ENCODE data around the gene CTXN2. TPM values are rescaled to one million over a fixed set of nuclear protein-coding genes. Genes with fewer than 3 reads are reported as not detected.

CTXN2 gene
- total RNA-seq (2014; rRNA removed; shearing (Covaris generic)), result not detected in 2 replicates

GRCh38 chr15:48191574-48192225, at the start of gene CTXN2:
CTXN2 (plus strand) TSS chr15:48191665; CDS start chr15:48201301, 9,636 bp downstream.

GRCh38 chr15:48177766-48178647, 13.5 kb upstream of the CTXN2 start, which contains the start of gene MYEF2:
MYEF2 (minus strand) TSS chr15:48178295; CDS start chr15:48178237, 58 bp downstream.

GRCh38 chr15:48205981-48206380, 14.5 kb downstream of the CTXN2 start, which contains the start of gene SLC12A1:
SLC12A1 (plus strand) TSS chr15:48206302; CDS start chr15:48207720, 1,418 bp downstream.

Other genes with a start within 250 kb of the CTXN2 start
- gene SLC24A5, start 70.7 kb upstream of the CTXN2 start, total RNA-seq (2014; rRNA removed; shearing (Covaris generic)), result not detected in 2 replicates
- 14.2 and 16.9 TPM in 2 replicates for gene MYEF2, start 13.4 kb upstream of the CTXN2 start, total RNA-seq (2014; rRNA removed; shearing (Covaris generic))
- gene SLC12A1, start 14.6 kb downstream of the CTXN2 start, total RNA-seq (2014; rRNA removed; shearing (Covaris generic)), result not detected in 2 replicates
- 120 and 137 TPM in 2 replicates for gene DUT, start 139.8 kb downstream of the CTXN2 start, total RNA-seq (2014; rRNA removed; shearing (Covaris generic))

Data from A375 (cell line).